UCSD-AML1 (cell line): ENCODE measurements around the gene HRCT1.
"Not testable (repeated sequence)": the region's sequence is repeated elsewhere in the genome, so short reads cannot be mapped to it uniquely, and the experiment has no call there.

Experiments used
- DNase-seq: peaks from one replicate; lab custom pipeline; 2025; ENCODE audit not compliant: unreplicated experiment; lab: John Stamatoyannopoulos, UW

HRCT1 gene

GRCh38 chr9:35905912-35906679 is at the start of gene HRCT1:
Gene HRCT1, plus strand, starts transcription at chr9:35906202. Its CDS starts 86 bp downstream, at chr9:35906288.
- DNase-seq, result no peak

- DNase-seq, result no peak
Observed at GRCh38 chr9:35856206-35856605, 49.8 kb upstream of the HRCT1 start.

DNA sequence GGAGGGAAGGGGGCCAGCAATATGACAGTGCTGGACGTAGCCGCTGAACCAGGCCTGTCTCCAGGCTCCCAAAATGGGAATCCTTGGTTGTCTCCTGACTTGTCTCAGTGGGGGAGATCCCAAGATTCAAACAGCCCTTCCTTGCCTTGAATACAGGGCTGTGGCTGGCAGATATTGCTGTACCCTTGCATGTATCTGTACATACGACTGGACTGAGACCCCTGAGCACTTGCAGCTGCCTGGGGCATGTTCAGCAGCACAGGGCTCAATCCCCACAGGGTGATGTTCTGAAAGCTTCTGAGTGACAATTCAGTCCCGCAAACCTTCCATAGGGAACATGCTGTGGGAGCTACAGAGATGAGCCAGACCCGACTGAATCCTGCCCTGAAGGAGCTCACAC is 49.1 kb upstream of the HRCT1 start:
- no peak for DNase-seq

DNA sequence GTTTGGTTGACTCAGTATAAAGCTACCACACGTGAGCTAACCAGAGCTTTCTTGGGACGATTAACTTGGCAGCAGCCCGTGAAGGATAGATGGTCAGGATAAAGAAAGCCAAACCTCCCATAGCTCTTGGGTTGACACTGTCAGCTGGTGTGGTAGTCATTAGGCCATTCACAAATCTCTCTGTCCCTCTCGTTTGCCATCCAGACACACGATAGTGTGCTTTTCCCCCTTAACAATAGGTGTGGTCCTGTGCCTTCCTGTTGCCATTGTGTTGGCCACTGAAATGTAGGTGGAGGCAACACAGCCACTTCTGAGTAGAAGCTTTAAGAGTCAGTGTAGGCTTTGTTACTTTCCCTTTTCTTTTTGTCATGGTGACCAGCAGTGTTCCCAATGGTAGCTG is 47.5 kb upstream of the HRCT1 start:
- no peak for DNase-seq

DNA sequence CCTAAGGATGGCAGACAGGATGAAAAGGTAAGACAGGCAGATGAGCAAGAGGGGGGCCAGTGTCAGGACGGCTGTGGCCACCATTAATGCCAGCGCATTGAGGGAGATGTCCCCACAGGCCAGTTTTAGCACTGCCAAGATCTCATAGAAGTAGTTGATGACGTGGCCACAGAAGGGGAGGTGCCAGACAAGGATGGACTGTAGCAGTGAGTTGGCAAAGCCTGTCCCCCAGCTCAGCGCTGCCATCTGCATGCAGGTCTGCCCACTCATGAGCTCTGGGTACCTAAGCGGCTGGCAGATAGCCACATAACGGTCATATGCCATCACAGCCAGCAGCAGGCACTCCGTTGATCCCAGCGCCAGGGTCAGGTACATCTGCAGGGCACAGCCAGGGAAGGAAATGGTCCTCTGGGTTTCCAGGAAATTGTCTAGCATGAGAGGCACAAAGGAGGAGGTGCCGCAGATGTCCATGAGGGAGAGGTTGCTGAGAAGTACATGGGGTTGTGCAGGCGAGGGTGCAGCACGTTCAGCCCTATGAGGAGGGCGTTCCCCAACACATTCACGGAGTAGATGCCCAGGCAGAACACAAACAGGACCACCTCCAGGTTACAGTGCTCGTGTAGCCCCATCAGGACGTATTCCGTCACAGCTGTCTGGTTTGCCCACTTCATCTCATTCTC is 46.6 kb upstream of the HRCT1 start:
- no peak for DNase-seq

DNA sequence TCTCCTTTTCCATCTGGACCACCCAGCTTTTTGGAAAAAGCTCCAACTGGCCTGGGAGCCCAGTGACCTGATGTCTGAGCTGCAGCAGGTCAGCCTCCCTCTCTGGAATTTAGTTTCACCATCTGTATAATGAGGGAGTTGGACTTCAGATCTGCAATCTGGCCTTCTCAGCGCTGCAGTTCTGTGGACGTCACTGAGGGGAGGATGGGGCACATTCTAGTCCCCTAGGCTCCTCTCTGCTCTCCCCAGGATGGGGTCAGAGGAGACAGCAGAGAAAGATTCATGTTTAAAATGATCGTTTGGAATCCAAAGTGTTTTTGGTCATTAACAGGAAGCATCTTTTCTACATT is 46.0 kb upstream of the HRCT1 start:
- no peak for DNase-seq

DNA sequence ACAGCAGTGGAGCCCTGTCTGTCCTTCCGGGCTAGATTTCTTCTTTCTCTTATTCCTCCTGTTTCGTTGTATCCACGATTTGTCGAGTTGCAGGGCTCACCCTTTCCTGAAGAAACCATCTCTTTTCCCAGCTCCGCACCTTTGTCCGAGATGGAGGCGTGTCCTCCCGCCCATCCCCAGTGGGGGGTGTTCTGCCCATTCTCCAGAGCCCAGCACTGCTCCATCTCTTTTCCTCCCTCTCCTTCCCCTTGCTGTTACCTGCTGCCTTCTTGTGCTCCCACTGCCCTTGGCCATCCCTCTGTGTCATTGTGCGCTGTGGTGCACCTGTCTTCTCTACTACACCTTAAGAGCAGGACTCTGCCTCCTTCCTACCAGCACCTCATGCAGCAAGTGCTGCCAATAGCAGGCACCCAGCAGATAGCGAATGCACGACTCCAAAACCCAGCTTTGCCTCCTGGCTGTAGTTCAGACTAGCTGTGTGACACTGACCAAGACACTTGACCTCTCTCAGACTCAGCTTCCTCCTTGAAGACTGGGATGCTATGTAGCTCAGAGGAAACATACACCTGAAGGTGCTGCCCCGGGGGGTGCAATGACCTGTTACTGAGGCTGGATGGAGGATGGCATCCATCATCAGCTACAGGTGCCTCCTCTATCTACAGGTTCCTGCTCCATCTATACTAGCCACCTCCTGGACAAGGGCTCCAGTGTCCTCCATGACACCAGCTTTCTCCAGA is 44.7 kb upstream of the HRCT1 start:
- DNase-seq, result no peak

GRCh38 chr9:35862328-35862727 is 43.7 kb upstream of the HRCT1 start:
- no peak for DNase-seq

GRCh38 chr9:35863583-35863982 is 42.4 kb upstream of the HRCT1 start:
- no peak for DNase-seq

- DNase-seq, result no peak
Observed at GRCh38 chr9:35864695-35865255, 41.2 kb upstream of the HRCT1 start.

- no peak for DNase-seq
Observed at GRCh38 chr9:35867538-35867937, 38.5 kb upstream of the HRCT1 start.

DNA sequence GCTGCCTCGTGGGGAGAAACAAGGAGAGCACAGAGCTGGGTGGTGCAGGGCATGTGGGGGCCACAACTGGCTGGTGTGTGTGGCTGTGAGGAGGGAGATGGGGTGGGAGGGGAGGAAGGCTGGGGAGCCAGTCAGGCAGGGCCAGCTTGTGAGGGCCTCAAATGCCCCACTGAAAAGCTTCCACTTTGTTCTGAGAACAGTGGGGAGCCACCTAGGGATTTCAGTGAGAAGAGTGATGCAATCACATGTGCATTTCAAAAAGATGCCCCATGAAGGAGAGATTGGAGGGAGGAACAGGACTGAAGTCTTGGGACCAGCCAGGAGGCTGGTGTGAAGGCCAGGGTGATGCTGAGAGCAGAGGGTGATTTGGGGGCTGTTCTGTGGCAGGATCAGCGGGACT is 37.1 kb upstream of the HRCT1 start:
- DNase-seq, result no peak

- DNase-seq, result no peak
Observed at GRCh38 chr9:35869621-35870216, 36.3 kb upstream of the HRCT1 start.

- DNase-seq, result no peak
Observed at GRCh38 chr9:35870351-35870923, 35.6 kb upstream of the HRCT1 start, which contains the start of gene OR13J1. Gene OR13J1, minus strand, starts transcription at chr9:35870401. Its CDS starts 0 bp downstream, at chr9:35870401.

GRCh38 chr9:35871545-35871944 is 34.5 kb upstream of the HRCT1 start:
- DNase-seq, result no peak

- DNase-seq, result no peak
Observed at GRCh38 chr9:35872505-35872904, 33.5 kb upstream of the HRCT1 start.

DNA sequence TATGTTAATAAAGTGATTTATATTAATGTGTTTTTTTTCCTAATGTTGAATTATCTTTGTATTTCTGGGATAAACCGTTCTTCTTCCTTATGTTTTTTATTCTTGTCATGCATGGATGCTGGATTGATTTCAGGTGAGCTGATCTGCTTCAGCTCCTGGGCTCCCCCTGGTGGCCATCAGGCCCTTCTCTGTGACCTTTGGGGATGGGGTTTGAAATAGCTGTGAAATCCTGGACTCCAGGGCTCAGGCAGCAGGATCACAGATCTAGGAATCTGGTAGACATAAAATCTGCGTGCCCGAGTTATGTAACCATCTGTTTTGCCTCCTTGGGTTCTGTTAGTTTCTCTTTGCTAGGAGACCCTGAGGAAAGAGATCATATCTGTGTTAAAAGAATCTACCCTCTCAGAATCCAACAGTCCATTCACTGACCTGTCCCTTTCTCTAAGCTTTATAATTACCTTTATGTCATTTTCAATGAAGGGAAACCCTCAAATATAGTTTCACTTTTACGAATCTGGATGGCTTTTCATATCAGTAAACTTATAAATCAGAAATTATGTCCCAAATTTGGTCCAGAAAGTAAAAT is 23.6 kb upstream of the HRCT1 start:
- peak; percentile 60 for DNase-seq

- DNase-seq, result no peak
Observed at GRCh38 chr9:35882996-35883395, 23.0 kb upstream of the HRCT1 start.

DNA sequence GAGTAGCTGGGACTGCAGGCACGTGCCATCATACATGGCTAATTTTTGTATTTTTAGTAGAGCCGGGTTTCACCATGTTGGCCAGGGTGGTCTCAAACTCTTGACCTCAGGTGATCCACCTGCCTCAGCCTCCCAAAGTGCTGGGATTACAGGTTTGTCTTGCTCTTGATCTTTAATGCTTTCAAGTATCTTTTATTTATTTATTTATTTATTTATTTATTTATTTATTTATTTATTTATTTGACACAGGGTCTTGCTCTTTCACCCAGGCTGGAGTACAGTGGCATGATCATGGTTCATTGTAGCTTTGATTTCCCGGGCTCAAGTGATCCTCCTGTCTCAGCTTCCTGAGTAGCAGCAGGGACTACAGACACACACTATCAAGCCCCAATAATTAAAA is 21.1 kb upstream of the HRCT1 start:
- DNase-seq, result not testable (repeated sequence)

DNA sequence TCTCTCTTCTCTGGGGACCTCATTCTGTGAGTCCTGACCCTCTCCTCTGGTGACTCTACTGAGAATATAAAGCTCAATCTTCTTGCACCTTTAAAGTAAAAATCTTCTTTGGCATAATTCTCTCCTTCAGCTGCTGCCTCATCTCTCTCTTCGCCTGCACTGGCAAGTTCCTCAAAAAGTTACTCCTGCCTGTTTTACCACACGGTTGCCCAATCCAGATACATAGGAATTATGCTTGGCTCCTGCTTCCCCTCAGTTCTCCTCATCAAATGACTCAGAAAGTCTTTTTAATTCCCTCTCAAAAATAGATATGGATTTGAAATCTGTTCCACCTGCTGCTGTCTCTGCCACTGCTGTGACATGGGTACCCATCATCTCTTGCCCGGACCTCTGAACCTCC is 14.4 kb upstream of the HRCT1 start:
- DNase-seq, result no peak

DNA sequence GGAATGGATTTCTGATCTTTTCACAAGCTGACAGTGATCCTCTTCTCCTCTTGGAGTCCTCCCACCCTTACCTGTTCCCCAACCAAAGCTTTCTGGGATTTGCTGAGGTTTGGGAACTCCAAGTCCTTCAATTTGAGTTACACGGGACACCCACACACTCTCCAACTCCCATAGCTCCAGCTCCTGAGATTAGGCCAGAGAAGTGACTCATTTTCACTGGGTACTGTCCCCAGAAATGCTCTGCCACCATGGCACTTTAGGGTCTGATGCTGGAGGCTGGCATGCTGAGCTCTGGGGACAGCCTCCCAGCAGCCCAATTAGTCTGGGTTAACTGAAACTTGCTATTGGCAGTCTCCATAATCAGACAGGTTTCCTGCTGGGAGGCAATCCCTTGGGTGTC is 14.0 kb upstream of the HRCT1 start:
- DNase-seq, result no peak
